B cell (primary cell): ENCODE data around the gene KCNK7.

Source experiments
- CTCF ChIP-seq: fragments of 200-600 bp; IDR thresholded peaks from one replicate; pipeline ENCODE4 v1.8.0; 2022; ENCODE audit warnings: antibody characterized with exemption, mild to moderate bottlenecking
- EZH2 ChIP-seq: IDR thresholded peaks from 2 replicates; pipeline ENCODE4 v1.6.1; 2012; ENCODE audit warnings: borderline replicate concordance, low read depth, mild to moderate bottlenecking, moderate library complexity, low read length; ENCODE audit not compliant: insufficient read depth, poor library complexity, severe bottlenecking

GRCh38 chr11:65571940-65572339, 23.7 kb downstream of the KCNK7 start:
- TF ChIP-seq CTCF (no peak), EZH2 (no peak)
